A172 (cell line): ENCODE results near the gene SLX9. TPM values are rescaled to one million over a fixed set of nuclear protein-coding genes. Genes with fewer than 3 reads are reported as not detected.

Source experiments
- DNase-seq: peaks from one replicate; pipeline ENCODE4 v3.0.0-alpha.2; 2015; ENCODE audit warnings: low spot score
- total RNA-seq: library from RNA; depleted of rRNA; stranded (reverse); fragments of >200 nt; shearing (Covaris generic); gene quantifications from 2 replicates; pipeline ENCODE4 v1.2.3, GENCODE V29; 2014

The SLX9 gene
- total RNA-seq, 1 experiment from 2014 or later = 42.6 TPM

GRCh38 chr21:44929799-44930542 lies 9.9 kb upstream of the SLX9 start:
- DNase-seq = no peak

- no peak for DNase-seq
Observed at GRCh38 chr21:44930543-44930981, 9.3 kb upstream of the SLX9 start.

GRCh38 chr21:44931137-44931500 lies 8.7 kb upstream of the SLX9 start:
- no peak for DNase-seq

DNA sequence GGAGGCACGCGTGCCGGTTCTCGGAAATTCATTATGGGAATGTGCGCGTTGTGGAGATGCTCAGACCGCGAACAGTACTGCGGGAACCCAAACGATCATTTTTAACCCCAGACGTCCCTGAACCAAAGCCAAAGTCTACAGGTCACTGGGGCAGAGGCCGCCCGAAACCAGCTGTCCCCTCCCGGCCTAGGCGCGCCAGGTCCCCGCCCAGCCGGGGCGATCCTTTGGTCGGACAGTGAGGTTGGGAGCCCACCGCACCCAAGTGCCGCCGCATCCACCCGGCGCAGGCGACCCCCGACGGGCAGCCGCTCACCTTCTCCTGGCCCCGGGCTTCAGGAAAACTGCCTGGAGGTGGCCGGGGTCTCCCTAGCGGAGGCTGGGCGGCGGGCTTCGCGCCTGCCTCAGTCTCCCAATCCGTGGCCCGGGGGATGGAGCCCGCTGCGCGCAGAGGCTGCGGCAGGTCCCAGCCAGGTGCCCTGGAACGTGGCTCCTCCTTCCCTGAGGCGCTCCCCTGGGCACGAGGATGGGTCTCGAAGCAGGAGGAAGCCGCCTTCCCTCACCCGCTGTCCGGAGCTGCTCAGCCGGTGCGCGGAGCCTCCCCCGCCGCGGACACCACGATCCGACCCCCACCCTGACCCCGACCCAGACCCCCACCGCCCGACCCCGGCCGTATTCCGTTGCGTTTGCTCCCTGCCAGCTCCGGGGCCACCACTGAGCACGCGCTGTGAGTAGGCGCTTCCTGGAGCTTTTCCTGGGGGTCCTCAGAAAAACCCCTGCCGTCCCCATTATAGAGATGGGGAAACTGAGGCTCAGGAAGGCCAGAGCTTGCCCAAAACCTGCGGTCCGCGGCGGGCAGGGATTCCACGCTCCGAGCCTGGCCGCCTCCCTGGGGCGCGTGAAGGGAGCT lies 8.1 kb upstream of the SLX9 start:
- no peak for DNase-seq

DNA sequence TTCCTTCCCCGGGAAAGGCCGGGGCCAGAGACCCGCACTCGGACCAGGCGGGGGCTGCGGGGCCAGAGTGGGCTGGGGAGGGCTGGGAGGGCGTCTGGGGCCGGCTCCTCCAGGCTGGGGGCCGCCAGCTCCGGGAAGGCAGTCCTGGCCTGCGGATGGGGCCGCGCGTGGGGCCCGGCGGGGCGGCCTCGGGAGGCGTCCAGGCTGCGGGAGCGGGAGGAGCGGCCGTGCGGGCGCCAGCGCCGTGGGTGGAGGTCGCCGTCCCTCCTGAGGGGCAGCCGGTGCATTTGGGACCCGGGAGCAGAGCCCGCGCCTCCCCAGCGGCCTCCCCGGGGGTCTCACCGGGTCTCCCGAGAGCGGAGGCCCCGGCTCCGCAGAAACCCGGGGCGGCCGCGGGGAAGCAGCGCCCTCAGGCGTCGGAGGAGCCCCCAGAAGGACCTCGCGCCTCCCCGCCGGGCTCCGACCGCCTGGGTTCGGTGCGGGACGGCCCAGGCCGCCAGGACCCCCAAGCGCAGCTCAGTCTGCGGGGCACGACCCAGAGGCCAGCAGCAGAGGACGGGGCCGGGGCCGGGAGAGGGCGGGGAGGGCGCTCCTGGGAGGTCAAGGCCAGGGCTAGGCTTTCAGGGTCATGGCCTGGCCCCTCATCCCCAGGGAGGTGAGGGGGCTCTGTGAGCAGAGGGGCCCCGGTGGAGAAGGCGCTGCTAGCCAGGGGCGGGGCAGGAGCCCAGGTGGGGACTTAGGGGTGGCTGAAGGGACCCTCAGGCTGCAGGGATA lies 7.2 kb upstream of the SLX9 start:
- no peak for DNase-seq

GRCh38 chr21:44933199-44933917 lies 6.5 kb upstream of the SLX9 start:
- DNase-seq = no peak

- no peak for DNase-seq
Observed at GRCh38 chr21:44933918-44934260, 5.9 kb upstream of the SLX9 start.

DNA sequence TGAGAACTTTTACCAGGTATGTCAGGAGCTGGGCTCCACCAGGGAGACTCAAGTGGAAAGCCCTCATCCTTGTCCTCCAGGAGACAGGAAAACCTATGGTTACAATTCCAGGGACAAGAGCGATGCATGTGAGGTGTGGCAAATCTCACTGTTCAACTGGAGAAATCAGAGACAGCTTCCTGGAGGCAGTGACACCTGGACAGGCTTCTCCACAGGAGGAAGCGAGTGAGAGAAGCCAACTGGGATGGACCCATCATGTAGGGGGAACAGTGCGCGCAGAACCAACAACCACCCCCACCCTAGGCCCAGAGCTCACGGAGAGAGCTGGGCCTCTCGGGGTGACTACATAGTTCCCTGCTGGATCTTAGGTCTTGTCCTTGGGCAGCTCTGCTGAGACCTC lies 5.6 kb upstream of the SLX9 start:
- DNase-seq = no peak

DNA sequence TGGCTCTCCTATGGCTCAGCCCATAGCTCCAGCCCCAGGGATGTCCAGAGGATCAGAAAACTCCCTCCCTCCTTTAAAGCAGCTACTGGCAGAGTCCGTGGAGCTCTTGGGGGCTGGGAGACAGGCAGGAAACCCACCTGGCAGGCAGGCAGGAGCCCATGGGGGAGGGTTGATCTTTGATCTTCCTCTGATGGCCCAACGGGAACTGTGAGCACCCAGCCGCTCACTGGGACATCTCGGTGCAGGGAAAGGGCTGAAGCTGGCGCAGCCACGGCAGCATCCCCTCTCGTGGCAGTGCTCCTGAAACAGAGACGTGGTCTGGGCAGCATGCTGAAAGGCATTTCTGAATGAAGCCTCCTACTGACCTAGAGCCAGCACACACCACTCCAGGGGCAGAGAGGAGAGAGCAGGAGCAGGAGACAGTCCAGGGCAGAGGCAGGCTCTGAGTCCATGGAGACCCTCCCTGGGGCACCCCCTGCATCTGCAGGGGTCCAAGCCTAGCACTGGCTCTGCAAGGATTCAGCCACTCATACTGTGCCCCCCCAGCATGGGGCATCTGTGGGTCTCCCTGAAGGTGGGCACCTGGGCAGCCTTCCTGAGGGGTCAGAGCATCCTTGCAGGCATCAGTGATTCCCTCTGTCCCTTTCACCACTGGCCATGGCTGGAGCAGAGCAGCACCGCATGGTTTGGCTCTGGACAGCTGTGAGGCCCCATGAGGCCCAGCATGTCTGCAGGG lies 4.9 kb upstream of the SLX9 start:
- no peak for DNase-seq

DNA sequence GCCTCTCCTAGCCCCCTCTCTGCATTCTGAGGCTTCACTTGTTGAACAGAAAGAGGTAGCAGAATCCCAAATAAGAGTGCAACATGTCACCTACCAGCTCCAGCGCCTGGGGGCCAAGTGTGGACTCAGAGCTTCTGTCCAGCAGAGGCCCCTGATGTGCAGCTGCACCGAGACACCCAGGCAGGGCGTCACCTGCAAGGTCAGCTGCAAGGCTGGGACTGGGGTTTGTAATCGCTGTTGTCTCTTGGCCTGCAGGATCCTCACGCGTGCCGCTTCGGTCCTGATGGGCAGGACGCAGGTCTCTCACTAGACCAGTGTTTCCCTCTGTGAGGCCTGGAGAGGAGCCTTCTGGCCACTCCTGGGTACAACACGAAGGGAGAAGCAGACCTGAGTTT lies 4.3 kb upstream of the SLX9 start:
- DNase-seq = no peak

GRCh38 chr21:44938772-44939531 lies 877 bp upstream of the SLX9 start:
- DNase-seq = no peak

DNA sequence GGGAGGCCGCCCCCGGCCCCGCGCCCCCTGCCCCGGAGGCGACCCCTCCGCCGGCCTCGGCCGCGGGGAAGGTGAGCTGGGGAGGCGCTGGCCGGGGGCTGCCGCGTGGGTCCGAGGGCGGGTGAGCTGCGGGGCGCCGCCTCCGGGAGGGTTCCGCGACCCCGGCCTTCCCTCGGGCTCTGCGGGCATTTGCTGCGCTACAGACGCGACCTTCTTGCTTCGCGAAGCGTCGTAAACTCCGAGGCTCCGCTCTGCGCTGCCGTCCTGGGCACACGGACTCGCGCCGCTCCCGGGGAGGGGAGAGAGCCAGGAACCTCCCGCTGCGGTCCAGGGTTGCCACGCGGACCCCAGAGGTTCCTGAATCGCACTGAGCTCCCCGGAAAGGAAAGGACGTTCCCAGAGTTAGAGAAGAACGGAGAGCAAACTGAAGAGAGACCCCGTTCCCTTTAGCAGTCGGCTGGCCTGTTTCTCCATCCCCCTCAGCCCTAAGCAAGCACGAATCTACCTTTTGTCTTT lies 345 bp downstream of the SLX9 start:
- DNase-seq = no peak

DNA sequence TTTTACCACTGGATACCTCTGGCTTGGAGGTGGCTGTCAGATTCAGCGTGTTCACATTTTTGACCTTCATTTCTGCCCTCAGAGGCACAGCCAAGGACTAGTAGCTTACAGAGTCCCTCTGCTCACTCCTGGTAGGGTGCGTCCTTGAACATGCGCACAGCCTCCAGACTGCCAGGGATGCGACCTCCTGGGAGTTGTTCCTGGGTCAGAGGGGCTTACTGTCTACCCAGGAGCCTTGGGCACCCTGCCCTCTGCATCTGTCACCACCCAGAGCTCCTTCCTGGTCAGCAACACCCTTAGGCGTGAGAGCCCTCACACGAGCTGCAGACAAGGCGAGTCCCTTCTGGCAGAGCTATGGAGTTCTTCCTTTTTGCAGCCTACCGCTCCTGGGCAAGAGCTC lies 1.7 kb downstream of the SLX9 start:
- no peak for DNase-seq

DNA sequence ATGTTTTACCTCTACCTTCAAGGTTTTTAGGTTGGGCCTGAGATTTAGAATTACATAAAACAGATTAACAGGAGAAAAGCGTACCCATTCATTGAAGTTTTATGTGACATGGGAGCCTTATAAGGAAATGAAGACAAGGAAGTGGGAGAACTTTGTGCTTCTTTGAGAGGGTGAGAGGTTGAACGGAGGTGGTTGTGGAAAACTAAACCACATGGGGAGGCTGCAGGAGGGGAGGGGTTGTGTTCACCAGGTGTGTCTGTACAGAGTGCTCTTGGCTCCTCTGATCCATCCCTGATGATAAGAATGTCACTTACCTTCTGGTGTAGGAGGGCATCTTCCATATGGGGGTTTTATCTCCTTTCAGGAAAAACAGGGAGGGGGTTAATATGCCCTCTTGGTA lies 2.7 kb downstream of the SLX9 start:
- DNase-seq = no peak

- DNase-seq = no peak
Observed at GRCh38 chr21:44943005-44943685, 3.3 kb downstream of the SLX9 start.

DNA sequence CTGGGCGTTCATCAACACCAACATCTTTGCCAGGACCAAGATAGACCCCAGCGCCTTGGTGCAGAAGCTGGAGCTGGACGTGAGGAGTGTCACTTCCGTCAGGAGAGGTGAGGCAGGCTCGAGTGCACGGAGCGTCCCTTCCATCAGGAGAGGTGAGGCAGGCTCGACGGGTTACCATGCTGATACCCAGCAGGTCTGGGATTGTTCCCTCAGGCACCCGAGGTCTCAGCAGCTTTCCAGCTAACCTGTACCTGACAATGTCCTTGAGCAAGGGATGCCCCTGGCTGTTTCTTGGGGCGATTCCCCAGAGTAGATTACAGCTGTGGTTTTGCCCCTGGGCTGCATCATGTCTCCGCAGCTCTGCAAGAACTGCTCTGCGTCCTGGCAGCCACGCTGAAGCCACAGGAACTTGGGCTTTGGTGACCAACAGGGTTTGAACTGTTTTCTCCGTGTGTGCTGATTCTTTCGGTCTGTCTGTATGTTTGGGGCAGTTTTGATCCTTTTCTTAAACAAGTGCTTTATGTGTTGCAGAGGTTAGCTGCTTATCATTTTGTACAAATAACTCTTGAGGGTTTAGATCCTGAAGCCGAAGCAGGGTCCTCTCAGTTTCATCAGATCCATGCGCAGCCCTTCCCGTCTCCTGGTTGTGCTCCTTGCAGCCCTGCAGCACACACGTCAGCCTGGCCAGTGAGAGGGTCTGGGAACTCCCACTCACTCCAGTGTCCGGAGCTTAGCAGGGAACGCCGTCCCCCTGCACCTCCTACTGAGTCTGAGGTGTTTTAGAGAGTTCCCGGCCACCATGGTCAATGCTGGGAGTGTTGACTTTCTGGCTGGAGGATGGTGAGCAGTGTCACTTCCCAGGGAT lies 4.1 kb downstream of the SLX9 start:
- DNase-seq = no peak

GRCh38 chr21:44944596-44944995 lies 4.8 kb downstream of the SLX9 start:
- no peak for DNase-seq

DNA sequence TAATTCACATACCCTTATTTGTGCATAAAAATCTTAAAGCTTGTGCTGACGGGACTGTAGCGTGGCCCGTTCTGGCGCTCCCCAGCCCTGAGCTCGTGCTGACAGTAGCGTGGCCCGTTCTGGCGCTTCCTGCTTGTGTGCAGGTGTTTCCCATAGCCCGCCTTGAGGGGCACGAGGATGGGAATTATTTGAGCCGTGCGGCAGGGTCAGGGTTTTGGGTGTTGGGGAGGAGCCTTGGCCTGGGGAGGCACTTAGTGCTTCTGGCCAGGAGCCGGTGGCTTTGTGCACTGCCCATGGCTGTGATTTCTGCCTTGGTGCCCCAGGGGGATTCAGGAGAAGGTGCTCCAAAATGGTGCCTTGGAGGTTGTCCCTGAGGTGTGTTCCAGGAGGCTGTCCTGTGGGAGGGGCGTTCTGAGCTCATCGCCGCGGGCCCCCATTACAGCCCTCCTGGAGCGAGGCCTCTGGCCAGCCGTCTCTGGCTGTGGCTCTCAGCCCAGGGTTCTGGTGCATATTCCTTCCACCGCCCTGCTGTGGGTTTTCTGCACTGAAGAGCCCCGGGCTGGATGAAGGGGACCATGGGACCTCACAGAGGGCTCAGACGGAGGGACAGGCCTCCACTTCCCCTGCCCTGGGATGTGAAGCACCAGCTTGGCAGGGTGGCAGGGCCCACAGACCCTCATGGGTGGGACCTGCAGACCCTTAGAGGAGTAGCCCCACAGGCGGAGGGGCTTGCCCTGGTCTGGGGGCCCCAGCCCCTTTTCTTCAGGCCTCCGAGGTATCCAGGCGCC lies 6.6 kb downstream of the SLX9 start:
- DNase-seq = no peak
